MM.1S (cell line): ENCODE data around the gene MAS1.

Source experiments
- EZH2 ChIP-seq: fragments of 300-600 bp; sonication (generic); optimal IDR thresholded peaks from 2 replicates; pipeline ENCODE3; 2017; ENCODE audit warnings: low read depth, mild to moderate bottlenecking, antibody characterized with exemption, low read length, mixed read lengths
- EZH2phosphoT487 ChIP-seq: fragments of 300-600 bp; sonication (generic); IDR thresholded peaks from 2 replicates; pipeline ENCODE4 v1.6.1; 2018; ENCODE audit warnings: antibody characterized with exemption, low read length
- TF ChIP-seq, protein P1 (sequence below): fragments of 300-600 bp; sonication (generic); IDR thresholded peaks from 2 replicates; pipeline ENCODE4 v1.5.1; 2016; ENCODE audit warnings: antibody characterized with exemption, low read length, mixed read lengths

DNA sequence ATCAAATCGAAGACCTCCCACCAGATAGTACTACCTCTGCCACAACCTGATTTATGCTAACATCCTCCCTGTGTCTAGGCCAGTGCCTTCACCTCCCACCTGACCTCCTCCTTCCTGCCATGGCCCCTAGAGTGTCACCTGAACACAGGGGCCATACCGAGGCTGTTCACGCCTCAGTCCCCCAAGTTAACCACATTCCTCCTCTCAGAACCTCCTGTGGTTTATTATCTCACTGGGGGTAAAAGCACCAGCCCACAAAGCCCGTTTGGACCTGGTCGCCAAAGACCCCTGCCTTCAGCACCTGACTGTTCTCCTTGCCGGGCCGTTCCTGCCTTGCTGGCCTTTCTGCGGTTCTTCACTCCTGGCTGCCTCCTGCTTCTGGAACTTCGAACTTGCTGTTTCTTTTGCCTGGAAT is 13.7 kb downstream of the MAS1 start:
- TF ChIP-seq, protein P1, sequence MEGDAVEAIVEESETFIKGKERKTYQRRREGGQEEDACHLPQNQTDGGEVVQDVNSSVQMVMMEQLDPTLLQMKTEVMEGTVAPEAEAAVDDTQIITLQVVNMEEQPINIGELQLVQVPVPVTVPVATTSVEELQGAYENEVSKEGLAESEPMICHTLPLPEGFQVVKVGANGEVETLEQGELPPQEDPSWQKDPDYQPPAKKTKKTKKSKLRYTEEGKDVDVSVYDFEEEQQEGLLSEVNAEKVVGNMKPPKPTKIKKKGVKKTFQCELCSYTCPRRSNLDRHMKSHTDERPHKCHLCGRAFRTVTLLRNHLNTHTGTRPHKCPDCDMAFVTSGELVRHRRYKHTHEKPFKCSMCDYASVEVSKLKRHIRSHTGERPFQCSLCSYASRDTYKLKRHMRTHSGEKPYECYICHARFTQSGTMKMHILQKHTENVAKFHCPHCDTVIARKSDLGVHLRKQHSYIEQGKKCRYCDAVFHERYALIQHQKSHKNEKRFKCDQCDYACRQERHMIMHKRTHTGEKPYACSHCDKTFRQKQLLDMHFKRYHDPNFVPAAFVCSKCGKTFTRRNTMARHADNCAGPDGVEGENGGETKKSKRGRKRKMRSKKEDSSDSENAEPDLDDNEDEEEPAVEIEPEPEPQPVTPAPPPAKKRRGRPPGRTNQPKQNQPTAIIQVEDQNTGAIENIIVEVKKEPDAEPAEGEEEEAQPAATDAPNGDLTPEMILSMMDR = no peak
- no peak for TF ChIP-seq EZH2phosphoT487
- TF ChIP-seq EZH2 = no peak
